Endothelial cell of umbilical vein (primary cell): ENCODE data around the gene LARP1. TPM values are rescaled to one million over a fixed set of nuclear protein-coding genes. Genes with fewer than 3 reads are reported as not detected.

Experiments
- BruUV-seq: library from RNA; stranded (reverse); fragments of 400-500 nt; replicated peaks from 2 replicates; lab custom pipeline; 2021; lab: Mats Ljungman, UMichigan
- CTCF ChIA-PET: fragments of 300-600, 350-600 bp; sonication (Branson Sonifier 250); formaldehyde crosslinking; loops from one replicate; lab custom pipeline; 2021; ENCODE audit warnings: antibody characterized with exemption, inconsistent platforms; lab: Charles Lee
- POLR2A ChIA-PET: fragments of 300-600, 350-600 bp; sonication (Branson Sonifier 250); formaldehyde crosslinking; loops from one replicate; lab custom pipeline; 2021; ENCODE audit warnings: antibody characterized with exemption, inconsistent platforms; lab: Charles Lee
- DNase-seq: peaks from one replicate; pipeline ENCODE4 v3.0.0-alpha.2; 2011; ENCODE audit warnings: low read depth, low spot score
- FAIRE-seq: peaks from 2 replicates; lab custom pipeline; 2011; peaks lifted over from hg19 to GRCh38; lab: Jason Lieb, UNC
- H2AFZ ChIP-seq: 2 replicates; pipeline ENCODE4 v1.6.0; 2012; ENCODE audit warnings: low read depth, low read length, control low read depth, inconsistent platforms
- H3K27ac ChIP-seq: 2 replicates; pipeline ENCODE4 v1.5.1; 2011; ENCODE audit warnings: low read depth, mild to moderate bottlenecking, control low read depth, low read length, moderate library complexity; ENCODE audit not compliant: insufficient read depth
- H3K27me3 ChIP-seq, 2 experiments: 2 replicates each; pipeline versions ENCODE4 v1.6.0 to v1.6.1; 2011; ENCODE audit warnings: low read length in 2 of 2, mixed read lengths in 1 of 2; ENCODE audit not compliant: control insufficient read depth in 2 of 2, insufficient read depth in 2 of 2
- H3K36me3 ChIP-seq, 2 experiments: 2 replicates in 1 of 2; 3 replicates in 1 of 2; pipeline ENCODE4 v1.5.1; 2011; ENCODE audit warnings: low read length in 2 of 2, mild to moderate bottlenecking in 1 of 2, moderate library complexity in 1 of 2; ENCODE audit not compliant: control insufficient read depth in 2 of 2, insufficient read depth in 2 of 2; ENCODE audit errors: extremely low read depth in 1 of 2
- H3K4me1 ChIP-seq: 3 replicates; pipeline ENCODE4 v1.5.1; 2011; ENCODE audit warnings: mild to moderate bottlenecking, low read length; ENCODE audit not compliant: control insufficient read depth, insufficient read depth; ENCODE audit errors: extremely low read depth
- H3K4me2 ChIP-seq: 2 replicates; pipeline ENCODE4 v1.6.1; 2011; ENCODE audit warnings: low read length, control low read depth, mixed read lengths; ENCODE audit not compliant: insufficient read depth
- H3K4me3 ChIP-seq, 3 experiments: fragments of 200-600 bp in 1 of 3; sonication (generic), shearing (Covaris generic) in 1 of 3; replicated peaks in 1 of 3; 2 replicates each; pipeline ENCODE4 v1.5.1; 2011 to 2016; ENCODE audit warnings: control low read depth in 3 of 3, low read length in 3 of 3, mild to moderate bottlenecking in 2 of 3, inconsistent platforms in 1 of 3, low read depth in 1 of 3, moderate library complexity in 1 of 3; ENCODE audit not compliant: insufficient read depth in 1 of 3
- H3K79me2 ChIP-seq: 2 replicates; pipeline ENCODE4 v1.6.0; 2012; ENCODE audit warnings: low read length, inconsistent platforms; ENCODE audit not compliant: control insufficient read depth, insufficient read depth
- H3K9ac ChIP-seq: replicated peaks from 2 replicates; pipeline ENCODE3; 2011; ENCODE audit warnings: low read length, control low read depth; ENCODE audit not compliant: insufficient read depth; ENCODE audit errors: extremely low read depth
- H3K9me1 ChIP-seq: replicated peaks from 3 replicates; pipeline ENCODE4 v1.6.0; 2011; ENCODE audit warnings: mild to moderate bottlenecking, low read length; ENCODE audit not compliant: control insufficient read depth, insufficient read depth; ENCODE audit errors: extremely low read depth
- H3K9me3 ChIP-seq: replicated peaks from 2 replicates; pipeline ENCODE4 v1.5.1; 2012; ENCODE audit warnings: low read length, inconsistent platforms; ENCODE audit not compliant: control insufficient read depth, insufficient read depth
- H4K20me1 ChIP-seq: replicated peaks from 2 replicates; pipeline ENCODE3; 2011; ENCODE audit warnings: mild to moderate bottlenecking, low read length; ENCODE audit not compliant: control insufficient read depth, insufficient read depth; ENCODE audit errors: extremely low read depth
- CTCF ChIP-seq, 2 donors: IDR thresholded peaks; 1 replicate in 1 of 2; 2 replicates in 1 of 2; pipeline ENCODE4 v1.5.1; 2011; ENCODE audit warnings: low read length in 2 of 2, mild to moderate bottlenecking in 2 of 2, moderate library complexity in 2 of 2, control low read depth in 1 of 2, inconsistent platforms in 1 of 2, low read depth in 1 of 2; ENCODE audit not compliant: insufficient read depth in 1 of 2; ENCODE audit errors: extremely low read depth in 1 of 2
- EZH2 ChIP-seq: IDR thresholded peaks from 2 replicates; pipeline ENCODE4 v1.6.1; 2012; ENCODE audit warnings: borderline replicate concordance, low read depth, mild to moderate bottlenecking, moderate library complexity, low read length, inconsistent platforms; ENCODE audit not compliant: severe bottlenecking
- FOS ChIP-seq: IDR thresholded peaks from 2 replicates; pipeline ENCODE4 v1.6.1; 2011; ENCODE audit warnings: mild to moderate bottlenecking, low read length, moderate library complexity, borderline replicate concordance; ENCODE audit not compliant: insufficient read depth
- GATA2 ChIP-seq: IDR thresholded peaks from 2 replicates; pipeline ENCODE4 v1.7.0; 2011; ENCODE audit warnings: low read depth, mild to moderate bottlenecking, moderate library complexity, mixed read lengths, low read length; ENCODE audit not compliant: insufficient read length, insufficient read depth
- JUN ChIP-seq: IDR thresholded peaks from 2 replicates; pipeline ENCODE4 v1.6.1; 2011; ENCODE audit warnings: borderline replicate concordance, low read depth; ENCODE audit not compliant: insufficient read length, insufficient read depth
- MAX ChIP-seq: IDR thresholded peaks from 2 replicates; pipeline ENCODE4 v1.6.1; 2011; ENCODE audit not compliant: insufficient read depth, insufficient read length
- MYC ChIP-seq: IDR thresholded peaks from one replicate; pipeline ENCODE4 v1.6.1; 2011; ENCODE audit warnings: mild to moderate bottlenecking, low read depth, low read length
- POLR2A ChIP-seq: IDR thresholded peaks from 2 replicates; pipeline ENCODE4 v1.6.1; 2012; ENCODE audit warnings: low read depth, mild to moderate bottlenecking, control low read depth, low read length
- POLR2AphosphoS5 ChIP-seq: IDR thresholded peaks from 2 replicates; pipeline ENCODE4 v1.6.1; 2012; ENCODE audit warnings: low read depth, mild to moderate bottlenecking, control low read depth, low read length, moderate library complexity; ENCODE audit not compliant: insufficient read depth
- dilution Hi-C: fragments of 300-500 bp; cut with MboI; formaldehyde crosslinking; loops from one replicate; pipeline ENCODE4 v1.15.0; 2019; ENCODE audit warnings: low sequenced_read_pairs; ENCODE audit not compliant: extremely low pct_ligation_motif_present
- intact Hi-C: fragments of 100-400 bp; cut with micrococcal nuclease; formaldehyde crosslinking; loops from one replicate; pipeline ENCODE4 v1.10.0; 2022
- polyA plus RNA-seq, 4 experiments: library from polyadenylated mRNA; depleted of rRNA in 3 of 4; stranded (reverse) in 3 of 4; unstranded in 1 of 4; fragments of >200 nt; gene quantifications; 2 replicates each; pipeline versions ENCODE4 v1.2.1 to v1.2.3, GENCODE V29; 2011 to 2012; ENCODE audit warnings: missing spikeins in 1 of 4
- total RNA-seq: library from RNA; stranded (reverse); gene quantifications from 2 replicates; pipeline ENCODE4 v1.2.3, GENCODE V29; 2021

LARP1 gene
- total and polyA plus RNA-seq, 2 donors (not counting 3 experiments of a cell fraction or from before 2014, with no cell fraction given), result 70.4 to 252 TPM

GRCh38 chr5:154862766-154863165, 107.6 kb downstream of the LARP1 start:
- CTCF ChIA-PET, result no interaction called here
- Histone ChIP-seq H2AFZ (no peak overlapping the region), H3K27me3 (no peaks in the 10 kb centered on the region), H3K4me2 (no peak overlapping the region), H3K27ac (no peak overlapping the region), H3K9me1 (no peaks in the 10 kb centered on the region), H3K9ac (no peak overlapping the region), H3K79me2 (peaks cover 69% of the 10 kb centered on the region), H3K4me1 (peaks cover 20% of the 10 kb centered on the region), H3K4me3 (no peak overlapping the region), H4K20me1 (peaks cover 3% of the 10 kb centered on the region), H3K36me3 (peaks cover 9 to 12% of the 10 kb centered on the region in 2 experiments), H3K9me3 (no peaks in the 10 kb centered on the region)
- intact Hi-C loops, result no loop called here
- BruUV-seq, result no TSS peak
- POLR2A ChIA-PET, result no interaction called here
- DNase-seq (no peak), FAIRE-seq (no peak)
- dilution Hi-C loops, result no loop called here
- TF ChIP-seq GATA2 (no peak), CTCF (IDR thresholded peaks at IDR 0.05; ENCODE audit: extremely low read depth in 1 of 2, insufficient read depth in 1 of 2, low read depth in 1 of 2, low read length in 2 of 2) (no peak), JUN (no peak), MAX (no peak), MYC (no peak), EZH2 (no peak), POLR2A (no peak), POLR2AphosphoS5 (no peak), FOS (no peak)
